ENCODE measurements around the gene RGMA. TPM values are rescaled to one million over a fixed set of nuclear protein-coding genes. Genes with fewer than 3 reads are reported as not detected.
A peak's percentile ranks its signal among the peaks of the same experiment; 100 is the strongest.

Gene RGMA
- total RNA-seq, 2 experiments from 2014 or later, result 0.47 to 0.69 TPM

GRCh38 chr15:93060336-93061248 is 28.4 kb downstream of the RGMA start:
- CTCF ChIA-PET, result interaction anchor here (1.1 to 1.9 kb wide), 2 partner anchors 28 to 30 kb away, joined by 5 to 8 read pairs; no protein-coding TSS in a partner anchor
- peaks cover 4% of the 10 kb centered on the region for H3K4me1 Mint-ChIP-seq (ENCODE audit: low read depth)

GRCh38 chr15:93059442-93059841 is 29.6 kb downstream of the RGMA start:
- Mint-ChIP-seq H3K27ac (no peak overlapping the region), H3K9me3 (no peaks in the 10 kb centered on the region), H3K4me1 (ENCODE audit: low read depth) (peaks cover 4% of the 10 kb centered on the region), H3K36me3 (ENCODE audit: low read depth) (no peaks in the 10 kb centered on the region), H3K27me3 (ENCODE audit: low read depth) (peaks cover 3% of the 10 kb centered on the region), H3K4me3 (no peak overlapping the region)
- intact Hi-C loops (cut with micrococcal nuclease), result no loop called here
- CTCF ChIA-PET, result interaction anchor here (1.1 to 1.9 kb wide), 2 partner anchors 27 to 29 kb away, joined by 5 to 8 read pairs; no protein-coding TSS in a partner anchor
- DNase-seq, result no peak

More at GRCh38 chr15:93060336-93061248, 28.4 kb downstream of the RGMA start:
- Mint-ChIP-seq H3K4me3 (no peak overlapping the region), H3K27me3 (ENCODE audit: low read depth) (peaks cover 3% of the 10 kb centered on the region), H3K27ac (no peak overlapping the region), H3K9me3 (no peaks in the 10 kb centered on the region), H3K36me3 (ENCODE audit: low read depth) (no peaks in the 10 kb centered on the region)
- intact Hi-C loops (cut with micrococcal nuclease), result no loop called here
- no peak for DNase-seq

- DNase-seq, result no peak
- CTCF ChIA-PET, result interaction anchor here (1.1 to 1.9 kb wide), 3 partner anchors 23 to 29 kb away, joined by 5 to 8 read pairs (median 5); no protein-coding TSS in a partner anchor
- Mint-ChIP-seq H3K4me3 (no peak overlapping the region), H3K27ac (no peak overlapping the region), H3K9me3 (no peaks in the 10 kb centered on the region), H3K27me3 (ENCODE audit: low read depth) (peaks cover 3% of the 10 kb centered on the region), H3K36me3 (ENCODE audit: low read depth) (no peaks in the 10 kb centered on the region), H3K4me1 (ENCODE audit: low read depth) (peaks cover 4% of the 10 kb centered on the region)
- intact Hi-C loops (cut with micrococcal nuclease), result no loop called here
These were observed 30.0 kb downstream of the RGMA start for GRCh38 chr15:93058904-93059427.

GRCh38 chr15:93058128-93058527 is 30.9 kb downstream of the RGMA start:
- no peak overlapping the region for H3K4me3 Mint-ChIP-seq
- CTCF ChIA-PET, result interaction anchor here (0.6 to 1.2 kb wide), 2 partner anchors 23 to 40 kb away, joined by 4 to 5 read pairs; no protein-coding TSS in a partner anchor
- H3K27me3 Mint-ChIP-seq (ENCODE audit: low read depth), result peaks cover 3% of the 10 kb centered on the region
- H3K36me3 Mint-ChIP-seq (ENCODE audit: low read depth), result no peaks in the 10 kb centered on the region
- no peak for DNase-seq
- H3K4me1 Mint-ChIP-seq (ENCODE audit: low read depth), result peaks cover 4% of the 10 kb centered on the region
- intact Hi-C loops (cut with micrococcal nuclease), result no loop called here
- no peak overlapping the region for H3K27ac Mint-ChIP-seq
- H3K9me3 Mint-ChIP-seq, result no peaks in the 10 kb centered on the region

- H3K27me3 Mint-ChIP-seq (ENCODE audit: low read depth), result peaks cover 3% of the 10 kb centered on the region
- DNase-seq, result no peak
- H3K4me1 Mint-ChIP-seq (ENCODE audit: low read depth), result peaks cover 4% of the 10 kb centered on the region
- no peaks in the 10 kb centered on the region for H3K9me3 Mint-ChIP-seq
- no peak overlapping the region for H3K27ac Mint-ChIP-seq
- CTCF ChIA-PET, result interaction anchor here (0.6 to 1.2 kb wide), 2 partner anchors 22 to 41 kb away, joined by 4 to 5 read pairs; no protein-coding TSS in a partner anchor
- H3K36me3 Mint-ChIP-seq (ENCODE audit: low read depth), result no peaks in the 10 kb centered on the region
- intact Hi-C loops (cut with micrococcal nuclease), result no loop called here
- H3K4me3 Mint-ChIP-seq, result no peak overlapping the region
These were observed 31.4 kb downstream of the RGMA start for GRCh38 chr15:93057618-93058017.

GRCh38 chr15:93056836-93057235 is 32.2 kb downstream of the RGMA start:
- no peak overlapping the region for H3K27ac Mint-ChIP-seq
- H3K27me3 Mint-ChIP-seq (ENCODE audit: low read depth), result no peaks in the 10 kb centered on the region
- H3K9me3 Mint-ChIP-seq, result no peaks in the 10 kb centered on the region
- CTCF ChIA-PET, result no interaction called here
- DNase-seq, result no peak
- no peaks in the 10 kb centered on the region for H3K36me3 Mint-ChIP-seq (ENCODE audit: low read depth)
- peaks cover 2% of the 10 kb centered on the region for H3K4me1 Mint-ChIP-seq (ENCODE audit: low read depth)
- intact Hi-C loops (cut with micrococcal nuclease), result no loop called here
- no peak overlapping the region for H3K4me3 Mint-ChIP-seq

- intact Hi-C loops (cut with micrococcal nuclease), result no loop called here
- no peak for DNase-seq
- H3K27ac Mint-ChIP-seq, result no peak overlapping the region
- CTCF ChIA-PET, result no interaction called here
- no peaks in the 10 kb centered on the region for H3K27me3 Mint-ChIP-seq (ENCODE audit: low read depth)
- H3K4me1 Mint-ChIP-seq (ENCODE audit: low read depth), result no peaks in the 10 kb centered on the region
- no peaks in the 10 kb centered on the region for H3K36me3 Mint-ChIP-seq (ENCODE audit: low read depth)
- no peak overlapping the region for H3K4me3 Mint-ChIP-seq
- H3K9me3 Mint-ChIP-seq, result no peaks in the 10 kb centered on the region
These were observed 33.8 kb downstream of the RGMA start for GRCh38 chr15:93055211-93055610.

- Mint-ChIP-seq H3K9me3 (no peaks in the 10 kb centered on the region), H3K36me3 (ENCODE audit: low read depth) (no peaks in the 10 kb centered on the region), H3K27ac (no peak overlapping the region), H3K27me3 (ENCODE audit: low read depth) (no peaks in the 10 kb centered on the region), H3K4me3 (no peak overlapping the region), H3K4me1 (ENCODE audit: low read depth) (peaks cover 12% of the 10 kb centered on the region)
- DNase-seq, result peak; percentile 42
- intact Hi-C loops (cut with micrococcal nuclease), result no loop called here
- CTCF ChIA-PET, result interaction anchor here (1.6 kb wide), 1 partner anchor 15 kb away, joined by 4 read pairs; no protein-coding TSS in a partner anchor
These were observed 36.7 kb downstream of the RGMA start for GRCh38 chr15:93052090-93052879.

GRCh38 chr15:93051236-93052089 is 37.5 kb downstream of the RGMA start:
- no peaks in the 10 kb centered on the region for H3K36me3 Mint-ChIP-seq (ENCODE audit: low read depth)
- no peak overlapping the region for H3K4me3 Mint-ChIP-seq
- no peaks in the 10 kb centered on the region for H3K27me3 Mint-ChIP-seq (ENCODE audit: low read depth)
- CTCF ChIA-PET, result interaction anchor here (0.6 to 1.6 kb wide), 2 partner anchors 14 to 770 kb away, joined by 3 to 4 read pairs; no protein-coding TSS in a partner anchor
- no peak overlapping the region for H3K27ac Mint-ChIP-seq
- peaks cover 1% of the 10 kb centered on the region for H3K9me3 Mint-ChIP-seq
- DNase-seq, result no peak
- intact Hi-C loops (cut with micrococcal nuclease), result no loop called here
- peaks cover 12% of the 10 kb centered on the region for H3K4me1 Mint-ChIP-seq (ENCODE audit: low read depth)

GRCh38 chr15:93050648-93051047 is 38.4 kb downstream of the RGMA start:
- Mint-ChIP-seq H3K4me3 (no peak overlapping the region), H3K4me1 (ENCODE audit: low read depth) (peaks cover 12% of the 10 kb centered on the region), H3K9me3 (peaks cover 7% of the 10 kb centered on the region), H3K36me3 (ENCODE audit: low read depth) (no peaks in the 10 kb centered on the region), H3K27me3 (ENCODE audit: low read depth) (no peaks in the 10 kb centered on the region), H3K27ac (no peak overlapping the region)
- intact Hi-C loops (cut with micrococcal nuclease), result no loop called here
- DNase-seq, result no peak
- CTCF ChIA-PET, result no interaction called here

GRCh38 chr15:93049914-93050578 is 39.0 kb downstream of the RGMA start:
- no peak for DNase-seq
- H3K4me3 Mint-ChIP-seq, result no peak overlapping the region
- H3K27me3 Mint-ChIP-seq (ENCODE audit: low read depth), result no peaks in the 10 kb centered on the region
- H3K9me3 Mint-ChIP-seq, result peaks cover 7% of the 10 kb centered on the region
- intact Hi-C loops (cut with micrococcal nuclease), result no loop called here
- no peak overlapping the region for H3K27ac Mint-ChIP-seq
- H3K36me3 Mint-ChIP-seq (ENCODE audit: low read depth), result no peaks in the 10 kb centered on the region
- H3K4me1 Mint-ChIP-seq (ENCODE audit: low read depth), result peaks cover 12% of the 10 kb centered on the region
- CTCF ChIA-PET, result interaction anchor here (1.4 kb wide), 1 partner anchor 15 kb away, joined by 3 read pairs; no protein-coding TSS in a partner anchor

Data from activated naive CD4-positive, alpha-beta T cell treated with anti-CD3 and anti-CD28 coated beads for 36 hours (primary cell).